Measurements from ENCODE around the gene CCDC85A. TPM values are rescaled to one million over a fixed set of nuclear protein-coding genes. Genes with fewer than 3 reads are reported as not detected.

Gene CCDC85A
- total RNA-seq (2022; extraction: Qiagen RNA extraction): 0.08 to 0.20 TPM (median 0.16 TPM) in 5 replicates

DNA sequence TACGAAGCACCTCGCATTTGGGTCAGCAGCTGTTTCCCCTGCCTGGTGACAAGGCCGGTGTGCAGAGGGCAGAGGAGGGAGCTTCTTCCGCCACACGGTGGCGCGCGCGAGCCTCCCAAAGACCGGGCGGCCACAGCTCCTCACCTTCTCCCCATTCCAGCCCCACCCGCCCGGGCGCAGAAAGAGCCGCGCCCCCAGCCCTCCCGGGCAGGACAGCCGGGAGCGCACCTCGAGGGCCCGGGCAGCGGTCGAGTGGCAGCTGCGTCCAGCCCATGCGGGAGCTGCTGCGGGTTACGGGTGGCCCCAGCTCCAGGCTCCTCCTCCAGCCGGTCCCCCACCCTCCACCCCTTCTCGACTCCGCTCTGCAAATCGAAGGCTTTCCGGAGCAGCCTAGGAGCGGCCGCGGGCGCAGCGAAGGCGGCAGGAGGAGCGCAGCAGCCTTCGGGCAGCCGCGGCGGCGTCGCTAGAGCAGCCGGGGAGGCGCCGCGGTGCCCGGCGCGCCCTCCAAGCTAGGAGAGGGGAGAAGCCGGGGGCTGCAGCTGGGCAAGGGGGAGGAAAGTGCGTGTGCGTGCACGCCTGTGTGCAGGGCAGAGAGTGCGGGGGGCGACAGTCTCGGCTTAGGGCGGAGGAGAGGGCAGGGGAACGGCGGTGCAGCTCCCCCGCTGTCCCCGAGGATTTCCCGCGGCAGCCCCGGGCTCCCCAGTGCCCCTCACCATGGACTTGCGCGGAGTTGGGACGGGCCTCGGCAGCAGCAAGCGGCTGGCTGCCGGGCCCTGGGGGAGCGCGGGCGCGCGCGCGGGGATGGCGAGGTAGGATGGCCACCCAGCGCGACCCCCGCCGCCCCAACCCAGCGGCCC, at the start of gene CCDC85A:
TSS of gene CCDC85A (plus strand) at position 348 of the 857 bp plus-strand sequence. CDS start 635 bp downstream, outside the sequence.

